IMR-90 (cell line): ENCODE results near the gene SLIT3.

ENCODE experiments used
- BHLHE40 ChIP-seq: fragments of 150-350 bp; IDR thresholded peaks from 2 replicates; pipeline ENCODE4 v1.6.1; 2016; ENCODE audit warnings: mild to moderate bottlenecking, low read depth, low read length
- CEBPB ChIP-seq: IDR thresholded peaks from 2 replicates; pipeline ENCODE4 v1.6.1; 2012; ENCODE audit warnings: low read depth, low read length, improper control_type of control experiment
- CHD1 ChIP-seq: IDR thresholded peaks from 2 replicates; pipeline ENCODE4 v1.6.1; 2012; ENCODE audit warnings: low read depth, low read length, improper control_type of control experiment
- CTCF ChIP-seq: conservative IDR thresholded peaks from 2 replicates; pipeline ENCODE4 v1.5.1; 2012; ENCODE audit warnings: mild to moderate bottlenecking, low read depth, low read length, improper control_type of control experiment
- MAFK ChIP-seq: IDR thresholded peaks from 2 replicates; pipeline ENCODE4 v1.6.1; 2012; ENCODE audit warnings: low read depth, low read length, improper control_type of control experiment
- NFE2L2 ChIP-seq: fragments of 150-350 bp; IDR thresholded peaks from 2 replicates; pipeline ENCODE4 v1.6.1; 2016; ENCODE audit warnings: low read depth, mild to moderate bottlenecking, low read length
- POLR2A ChIP-seq: IDR thresholded peaks from 2 replicates; pipeline ENCODE4 v1.6.1; 2012; ENCODE audit warnings: mild to moderate bottlenecking, low read depth, low read length
- RAD21 ChIP-seq: IDR thresholded peaks from 2 replicates; pipeline ENCODE4 v1.6.1; 2012; ENCODE audit warnings: low read length, improper control_type of control experiment
- RCOR1 ChIP-seq: IDR thresholded peaks from 2 replicates; pipeline ENCODE4 v1.6.1; 2012; ENCODE audit warnings: mild to moderate bottlenecking, low read length, improper control_type of control experiment; ENCODE audit not compliant: insufficient replicate concordance
- RFX5 ChIP-seq: IDR thresholded peaks from 2 replicates; pipeline ENCODE4 v1.8.0; 2012; ENCODE audit warnings: low read depth, mild to moderate bottlenecking, low read length, moderate library complexity
- SMC3 ChIP-seq: fragments of 150-350 bp; IDR thresholded peaks from 2 replicates; pipeline ENCODE4 v1.6.1; 2016; ENCODE audit warnings: low read depth, mild to moderate bottlenecking, antibody characterized with exemption, low read length, moderate library complexity
- TF ChIP-seq, protein P1 (sequence below): fragments of 150-350 bp; IDR thresholded peaks from 2 replicates; pipeline ENCODE4 v1.6.1; 2016; ENCODE audit warnings: low read depth, mild to moderate bottlenecking, low read length, moderate library complexity, borderline replicate concordance
- TF ChIP-seq, protein P2 (sequence below): fragments of 150-350 bp; IDR thresholded peaks from 2 replicates; pipeline ENCODE4 v1.6.1; 2017; ENCODE audit warnings: mild to moderate bottlenecking, antibody characterized with exemption, low read length, low read depth

- TF ChIP-seq POLR2A (no peak), CTCF (no peak), SMC3 (no peak), BHLHE40 (no peak), RFX5 (no peak), RCOR1 (no peak), RAD21 (no peak), CHD1 (no peak), NFE2L2 (no peak), MAFK (no peak), CEBPB (no peak)
- TF ChIP-seq, protein P1, sequence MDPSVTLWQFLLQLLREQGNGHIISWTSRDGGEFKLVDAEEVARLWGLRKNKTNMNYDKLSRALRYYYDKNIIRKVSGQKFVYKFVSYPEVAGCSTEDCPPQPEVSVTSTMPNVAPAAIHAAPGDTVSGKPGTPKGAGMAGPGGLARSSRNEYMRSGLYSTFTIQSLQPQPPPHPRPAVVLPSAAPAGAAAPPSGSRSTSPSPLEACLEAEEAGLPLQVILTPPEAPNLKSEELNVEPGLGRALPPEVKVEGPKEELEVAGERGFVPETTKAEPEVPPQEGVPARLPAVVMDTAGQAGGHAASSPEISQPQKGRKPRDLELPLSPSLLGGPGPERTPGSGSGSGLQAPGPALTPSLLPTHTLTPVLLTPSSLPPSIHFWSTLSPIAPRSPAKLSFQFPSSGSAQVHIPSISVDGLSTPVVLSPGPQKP = no peak
- TF ChIP-seq, protein P2, sequence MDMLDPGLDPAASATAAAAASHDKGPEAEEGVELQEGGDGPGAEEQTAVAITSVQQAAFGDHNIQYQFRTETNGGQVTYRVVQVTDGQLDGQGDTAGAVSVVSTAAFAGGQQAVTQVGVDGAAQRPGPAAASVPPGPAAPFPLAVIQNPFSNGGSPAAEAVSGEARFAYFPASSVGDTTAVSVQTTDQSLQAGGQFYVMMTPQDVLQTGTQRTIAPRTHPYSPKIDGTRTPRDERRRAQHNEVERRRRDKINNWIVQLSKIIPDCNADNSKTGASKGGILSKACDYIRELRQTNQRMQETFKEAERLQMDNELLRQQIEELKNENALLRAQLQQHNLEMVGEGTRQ = no peak
Measured at GRCh38 chr5:168858994-168859393, 441.9 kb downstream of the SLIT3 start.
